IMR-90 (cell line): Measurements from ENCODE around the gene CFDP1. TPM values are rescaled to one million over a fixed set of nuclear protein-coding genes. Genes with fewer than 3 reads are reported as not detected.

Experiments
- ATAC-seq: fragments of 200-7000 bp; cut with Tn5 transposase; 2 replicates; pipeline ENCODE4 v1.9.1; 2020; ENCODE audit warnings: low read depth, mild to moderate bottlenecking, moderate library complexity
- BruUV-seq: library from RNA; stranded (reverse); fragments of 400-500 nt; replicated peaks from 2 replicates; lab custom pipeline; 2021; lab: Mats Ljungman, UMichigan
- CTCF ChIA-PET: fragments of 300-600 bp; formaldehyde crosslinking; extraction: SDS; loops from one replicate; lab custom pipeline; 2021; ENCODE audit warnings: antibody characterized with exemption; lab: Yijun Ruan, JAX
- POLR2A ChIA-PET: fragments of 300-600 bp; sonication (Branson Sonifier 250); formaldehyde crosslinking; loops from one replicate; lab custom pipeline; 2022; ENCODE audit warnings: antibody characterized with exemption; ENCODE audit not compliant: unreplicated experiment; lab: Charles Lee
- DNase-seq: peaks from one replicate; pipeline ENCODE4 v3.0.0; 2013
- H2AFZ ChIP-seq: replicated peaks from 2 replicates; pipeline ENCODE3; 2013; ENCODE audit warnings: low read length, mild to moderate bottlenecking; ENCODE audit not compliant: poor library complexity
- H2AK5ac ChIP-seq: 2 replicates; pipeline ENCODE4 v1.6.1; 2013; ENCODE audit warnings: low read depth, low read length, inconsistent platforms
- H2AK9ac ChIP-seq: replicated peaks from 2 replicates; pipeline ENCODE3; 2013; ENCODE audit warnings: mild to moderate bottlenecking, low read depth, low read length, moderate library complexity; ENCODE audit not compliant: poor library complexity
- H2BK120ac ChIP-seq: 2 replicates; pipeline ENCODE4 v1.6.1; 2013; ENCODE audit warnings: low read depth, low read length, inconsistent platforms
- H2BK15ac ChIP-seq: 3 replicates; pipeline ENCODE4 v1.6.1; 2013; ENCODE audit warnings: low read depth, low read length, inconsistent platforms
- H2BK20ac ChIP-seq: 2 replicates; pipeline ENCODE4 v1.6.1; 2013; ENCODE audit warnings: low read depth, mild to moderate bottlenecking, inconsistent platforms, low read length, moderate library complexity
- H2BK5ac ChIP-seq: 2 replicates; pipeline ENCODE4 v1.6.1; 2013; ENCODE audit warnings: mild to moderate bottlenecking, low read depth, low read length, inconsistent platforms; ENCODE audit not compliant: poor library complexity, severe bottlenecking
- H3K14ac ChIP-seq: replicated peaks from 2 replicates; pipeline ENCODE4 v1.6.1; 2013; ENCODE audit warnings: low read depth, low read length, inconsistent platforms
- H3K18ac ChIP-seq: 2 replicates; pipeline ENCODE4 v1.6.1; 2013; ENCODE audit warnings: low read depth, low read length, control low read depth
- H3K23ac ChIP-seq: 2 replicates; pipeline ENCODE4 v1.6.1; 2013; ENCODE audit warnings: low read depth, low read length, inconsistent platforms
- H3K27ac ChIP-seq: 2 replicates; pipeline ENCODE4 v1.5.1; 2013; ENCODE audit warnings: mild to moderate bottlenecking, control low read depth, low read length; ENCODE audit not compliant: insufficient read depth
- H3K27me3 ChIP-seq: 2 replicates; pipeline ENCODE4 v1.6.1; 2013; ENCODE audit warnings: low read length; ENCODE audit not compliant: control insufficient read depth, insufficient read depth
- H3K36me3 ChIP-seq: 2 replicates; pipeline ENCODE4 v1.6.1; 2013; ENCODE audit warnings: low read length, mixed read lengths; ENCODE audit not compliant: control insufficient read depth, insufficient read depth
- H3K4ac ChIP-seq: 2 replicates; pipeline ENCODE4 v1.6.1; 2013; ENCODE audit warnings: low read depth, low read length, inconsistent platforms
- H3K4me1 ChIP-seq: 2 replicates; pipeline ENCODE4 v1.6.1; 2013; ENCODE audit warnings: low read length, mixed read lengths; ENCODE audit not compliant: control insufficient read depth, insufficient read depth
- H3K4me2 ChIP-seq: 2 replicates; pipeline ENCODE4 v1.6.1; 2013; ENCODE audit warnings: low read depth, mild to moderate bottlenecking, control low read depth, low read length, moderate library complexity
- H3K4me3 ChIP-seq: 2 replicates; pipeline ENCODE4 v1.5.1; 2013; ENCODE audit warnings: low read depth, mild to moderate bottlenecking, control low read depth, low read length, moderate library complexity; ENCODE audit not compliant: insufficient read depth
- H3K56ac ChIP-seq: 2 replicates; pipeline ENCODE4 v1.6.1; 2013; ENCODE audit warnings: low read length, inconsistent platforms; ENCODE audit not compliant: insufficient read depth; ENCODE audit errors: extremely low read depth
- H3K79me1 ChIP-seq, 2 experiments: 2 replicates each; pipeline ENCODE4 v1.6.1; 2013; ENCODE audit warnings: low read length in 2 of 2, inconsistent platforms in 1 of 2, low read depth in 1 of 2
- H3K9ac ChIP-seq: 2 replicates; pipeline ENCODE4 v1.6.1; 2013; ENCODE audit warnings: low read depth, low read length, control low read depth
- H3K9me1 ChIP-seq: 2 replicates; pipeline ENCODE4 v1.6.1; 2013; ENCODE audit warnings: low read length, inconsistent platforms; ENCODE audit not compliant: insufficient read depth
- H3K9me3 ChIP-seq: 2 replicates; pipeline ENCODE4 v1.6.1; 2013; ENCODE audit warnings: low read length; ENCODE audit not compliant: control insufficient read depth, insufficient read depth
- H4K20me1 ChIP-seq: 2 replicates; pipeline ENCODE4 v1.6.1; 2013; ENCODE audit warnings: low read length, inconsistent platforms; ENCODE audit not compliant: insufficient read depth
- H4K5ac ChIP-seq: 2 replicates; pipeline ENCODE4 v1.6.1; 2013; ENCODE audit warnings: mild to moderate bottlenecking, low read depth, low read length, control low read depth
- H4K8ac ChIP-seq, 2 experiments: 2 replicates each; pipeline ENCODE4 v1.6.1; 2013; ENCODE audit warnings: low read depth in 2 of 2, low read length in 2 of 2, control low read depth in 1 of 2, inconsistent platforms in 1 of 2
- H4K91ac ChIP-seq: 2 replicates; pipeline ENCODE4 v1.6.1; 2013; ENCODE audit warnings: low read depth, low read length, inconsistent platforms; ENCODE audit not compliant: insufficient read depth
- BHLHE40 ChIP-seq: fragments of 150-350 bp; IDR thresholded peaks from 2 replicates; pipeline ENCODE4 v1.6.1; 2016; ENCODE audit warnings: mild to moderate bottlenecking, low read depth, low read length
- CHD1 ChIP-seq: IDR thresholded peaks from 2 replicates; pipeline ENCODE4 v1.6.1; 2012; ENCODE audit warnings: low read depth, low read length, improper control_type of control experiment
- ELK1 ChIP-seq: fragments of 150-350 bp; IDR thresholded peaks from 2 replicates; pipeline ENCODE4 v1.6.1; 2016; ENCODE audit warnings: low read depth, mild to moderate bottlenecking, low read length, moderate library complexity, borderline replicate concordance
- MAZ ChIP-seq: IDR thresholded peaks from 2 replicates; pipeline ENCODE4 v1.6.1; 2012; ENCODE audit warnings: low read depth, mild to moderate bottlenecking, low read length, improper control_type of control experiment, moderate library complexity, borderline replicate concordance
- NFE2L2 ChIP-seq: fragments of 150-350 bp; IDR thresholded peaks from 2 replicates; pipeline ENCODE4 v1.6.1; 2016; ENCODE audit warnings: low read depth, mild to moderate bottlenecking, low read length
- RCOR1 ChIP-seq: IDR thresholded peaks from 2 replicates; pipeline ENCODE4 v1.6.1; 2012; ENCODE audit warnings: mild to moderate bottlenecking, low read length, improper control_type of control experiment; ENCODE audit not compliant: insufficient replicate concordance
- WGBS, 2 experiments: methylation state at CpG; one replicate each; pipeline versions ENCODE4 v1.1.5 to v1.1.7; 2013; ENCODE audit warnings: missing lambda C conversion rate in 2 of 2; ENCODE audit not compliant: insufficient read length in 1 of 2; ENCODE audit errors: extremely low coverage in 2 of 2; 5-methylcytosine and 5-hydroxymethylcytosine counted together
- dilution Hi-C: fragments of 300-500 bp; cut with HindIII; formaldehyde crosslinking; loops from one replicate; pipeline ENCODE4 v1.14.3; 2018; ENCODE audit warnings: low sequenced_read_pairs; ENCODE audit not compliant: unreplicated experiment
- in situ Hi-C: fragments of 300-500 bp; cut with MboI; formaldehyde crosslinking; loops from 3 replicates; pipeline ENCODE4 v1.14.3; 2019; ENCODE audit warnings: low sequenced_read_pairs, inconsistent platforms, mixed read lengths
- intact Hi-C: fragments of 100-400 bp; cut with micrococcal nuclease; formaldehyde crosslinking; loops from 2 replicates; pipeline ENCODE4 v1.10.0; 2022
- polyA plus RNA-seq, 3 experiments: library from polyadenylated mRNA; depleted of rRNA; stranded (reverse); fragments of >200 nt; gene quantifications; 2 replicates each; pipeline ENCODE4 v1.2.3, GENCODE V29; 2012; ENCODE audit warnings: low replicate concordance in 1 of 3
- total RNA-seq: library from RNA; depleted of rRNA; stranded (reverse); fragments of >200 nt; gene quantifications from 2 replicates; pipeline ENCODE4 v1.2.3, GENCODE V29; 2012

Gene CFDP1
- total and polyA plus RNA-seq, 2 of the 4 experiments (the other 2 are of a cell fraction): 15.6 to 38.7 TPM

- H3K9me1 ChIP-seq: peaks cover 19% of the 10 kb centered on the region
- H3K4ac ChIP-seq: peak overlapping the region; percentile 8; the same call in 1 of the 2 replicates
- no peak overlapping the region for H2BK5ac ChIP-seq
- H3K18ac ChIP-seq: no peak overlapping the region
- H4K20me1 ChIP-seq: no peaks in the 10 kb centered on the region
- CTCF ChIA-PET: interaction anchor here (1.3 kb wide), 1 partner anchor 131 kb away, joined by 4 read pairs; no protein-coding TSS in a partner anchor
- H2AK5ac ChIP-seq: no peak overlapping the region
- no peak overlapping the region for H3K23ac ChIP-seq
- DNase-seq (no peak), ATAC-seq (no peak)
- no peak overlapping the region for H4K5ac ChIP-seq
- H2AK9ac ChIP-seq: no peak overlapping the region
- no peak overlapping the region for H2BK120ac ChIP-seq
- H3K56ac ChIP-seq: no peak overlapping the region
- intact Hi-C loops: loop anchor here (5.0 kb wide), 1 partner anchor 34 kb away; no protein-coding TSS in a partner anchor
- BruUV-seq: no TSS peak
- TF ChIP-seq RCOR1 (no peak), CHD1 (no peak), MAZ (no peak), ELK1 (no peak), NFE2L2 (no peak), BHLHE40 (no peak)
- POLR2A ChIA-PET: no interaction called here
- H3K4me3 ChIP-seq: no peak overlapping the region
- dilution Hi-C loops: no loop called here
- H2AFZ ChIP-seq: no peak overlapping the region
- in situ Hi-C loops: no loop called here
- no peak overlapping the region for H3K27ac ChIP-seq
- H2BK15ac ChIP-seq: peak overlapping the region; percentile 9; the same call in 1 of the 3 replicates
- peaks cover 1% of the 10 kb centered on the region; the same call in 1 of the 2 replicates for H3K36me3 ChIP-seq
- no peaks in the 10 kb centered on the region for H3K27me3 ChIP-seq
- H3K9me3 ChIP-seq: no peaks in the 10 kb centered on the region
- H3K9ac ChIP-seq: no peak overlapping the region
- H3K4me1 ChIP-seq: peaks cover 22% of the 10 kb centered on the region
- H3K14ac ChIP-seq: no peak overlapping the region
- no peak overlapping the region for H3K4me2 ChIP-seq
- no peak overlapping the region for H4K91ac ChIP-seq
- H2BK20ac ChIP-seq: no peak overlapping the region; the same call in 1 of the 2 replicates
- WGBS, 2 experiments: no CpG with 5 or more reads among the region's 7 CpGs
- H4K8ac ChIP-seq: no peak overlapping the region
- peaks cover 18 to 40% of the 10 kb centered on the region in 2 experiments; a peak in 3 of 4 replicates for H3K79me1 ChIP-seq
These were observed 56.7 kb downstream of the CFDP1 start for GRCh38 chr16:75376475-75377161.
